ENCODE measurements around the gene CLMP. TPM values are rescaled to one million over a fixed set of nuclear protein-coding genes. Genes with fewer than 3 reads are reported as not detected.
A peak's percentile ranks its signal among the peaks of the same experiment; 100 is the strongest.

Gene CLMP
- total and polyA plus RNA-seq, 9 of the 15 experiments (the other 6 are each of a cell fraction or from before 2014, with no cell fraction given): 0.02 to 0.15 (median 0.03) TPM; not detected in 6

DNA sequence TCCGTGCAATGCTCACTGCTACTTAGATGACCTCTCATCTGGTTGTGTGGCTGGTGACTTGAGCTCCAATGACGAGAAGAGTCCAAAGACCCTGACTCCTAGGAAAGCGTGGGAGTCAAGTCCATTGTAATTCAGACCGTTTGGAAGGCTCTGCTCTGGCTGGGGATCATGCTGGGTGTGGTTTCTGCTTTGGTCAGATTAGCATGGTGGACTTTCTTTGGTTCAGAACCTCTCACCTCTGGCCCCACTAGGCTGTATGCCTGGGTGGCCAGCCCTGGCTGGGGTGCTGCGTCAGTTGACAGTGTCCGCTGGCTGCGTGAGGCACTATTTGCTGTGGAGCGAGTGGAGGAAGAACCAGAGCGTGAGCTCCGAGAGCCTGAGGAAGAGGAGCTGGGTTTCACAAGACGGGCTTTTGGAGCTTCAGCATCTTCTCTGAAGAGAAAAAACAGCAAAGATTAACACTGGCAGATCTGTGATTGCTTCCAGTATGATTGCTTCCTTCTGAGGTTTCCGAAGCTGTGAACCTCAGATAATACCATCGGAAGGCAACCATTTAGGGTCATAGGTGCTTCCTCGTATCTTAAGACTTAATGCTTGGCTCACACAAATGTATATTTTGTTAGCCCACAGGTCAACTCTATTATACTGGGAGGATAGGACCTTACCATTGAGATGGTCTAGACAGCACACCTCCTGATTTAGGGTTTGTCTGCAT, 121.5 kb downstream of the CLMP start:
- peak; percentile 92 for FAIRE-seq
- no peak overlapping the region for H3K27ac ChIP-seq (ENCODE audit: extremely low read depth, low read depth, low read length)
- intact Hi-C loops (cut with micrococcal nuclease) (no loop called here), in situ Hi-C loops (cut with MboI) (no loop called here)
- DNase-seq (ENCODE audit: extremely low read depth in 1 of 4, low spot score in 3 of 4): peak in 3 of 4 experiments; percentile 26 to 78 (median 56)
- no peaks in the 10 kb centered on the region for H3K27me3 ChIP-seq (ENCODE audit: control insufficient read depth in 2 of 2, insufficient read depth in 2 of 2, low read length in 2 of 2)
- no peaks in the 10 kb centered on the region for H3K9me1 ChIP-seq (ENCODE audit: control insufficient read depth, insufficient read depth, low read length)
- ATAC-seq: peak; percentile 92
- H3K36me3 ChIP-seq (ENCODE audit: control insufficient read depth, insufficient read depth, low read length): no peaks in the 10 kb centered on the region
- ChIA-PET CTCF (ENCODE audit: low intra/inter-chr PET ratio) (no interaction called here), POLR2A (interaction anchor here (1.1 to 2.9 kb wide), 3 partner anchors 9 to 20 kb away, joined by 3 to 20 read pairs (median 4); partner anchors contain the start of gene HSPA8)
- no peaks in the 10 kb centered on the region for H3K79me2 ChIP-seq (ENCODE audit: control insufficient read depth, insufficient read depth, low read length)
- peaks cover 10 to 17% of the 10 kb centered on the region in 2 experiments for H3K4me1 ChIP-seq (replicated peaks in 1 of 2; ENCODE audit: control insufficient read depth in 2 of 2, insufficient read depth in 2 of 2, low read length in 2 of 2)
- no peak overlapping the region for H3K4me3 ChIP-seq
- peak overlapping the region in 1 of 2 experiments; percentile 86; a peak in 2 of 4 replicates for H3K9ac ChIP-seq (ENCODE audit: insufficient read depth in 1 of 2, low read depth in 2 of 2, low read length in 2 of 2)
- peak overlapping the region; percentile 44 for H3K4me2 ChIP-seq (ENCODE audit: insufficient read depth, low read length)
- no TSS peak for BruUV-seq (replicated peaks)
- no peaks in the 10 kb centered on the region for H3K9me3 ChIP-seq (replicated peaks; ENCODE audit: control insufficient read depth, insufficient read depth, low read depth, low read length)
- H2AFZ ChIP-seq (ENCODE audit: low read depth, low read length): no peak overlapping the region
- under 1% methylated on average over 13 of the region's 14 CpGs for WGBS (ENCODE audit: insufficient coverage, low coverage, missing lambda C conversion rate)
- peaks cover 13% of the 10 kb centered on the region; the same call in 1 of the 2 replicates for H4K20me1 ChIP-seq (replicated peaks; ENCODE audit: control insufficient read depth, insufficient read depth, low read length)
- TF ChIP-seq SOX6 (IDR thresholded peaks at IDR 0.05) (peak; percentile 59; the same call in 1 of the 2 replicates), NFIC (IDR thresholded peaks at IDR 0.05) (0 out of 2 replicates have a peak, but pooled peaks have one; percentile 18), NCOR1 (IDR thresholded peaks at IDR 0.05) (0 out of 2 replicates have a peak, but pooled peaks have one; percentile 20), ZKSCAN1 (IDR thresholded peaks at IDR 0.05; ENCODE audit: low read depth, low read length) (peak; percentile 24; the same call in 1 of the 2 replicates), RCOR1 (IDR thresholded peaks at IDR 0.05; ENCODE audit: borderline replicate concordance in 1 of 2, low read depth in 2 of 2, low read length in 2 of 2) (peak in 1 of 2 experiments; percentile 90; a peak in 3 of 4 replicates), TCF3 (CRISPR knock-in tag; IDR thresholded peaks at IDR 0.05) (peak; percentile 54), ZNF436 (CRISPR knock-in tag; IDR thresholded peaks at IDR 0.05) (no peak), TRIM24 (IDR thresholded peaks at IDR 0.05) (no peak), CBX2 (IDR thresholded peaks at IDR 0.05; ENCODE audit: insufficient read depth, low read length, poor library complexity, severe bottlenecking) (no peak), NR2C2 (CRISPR knock-in tag; IDR thresholded peaks at IDR 0.05) (no peak), NR2C2 (tag; IDR thresholded peaks at IDR 0.05) (peak; percentile 63), ZNF785 (CRISPR knock-in tag; IDR thresholded peaks at IDR 0.05) (no peak), SMARCE1 (IDR thresholded peaks at IDR 0.05) (0 out of 2 replicates have a peak, but pooled peaks have one; percentile 26), RBM22 (IDR thresholded peaks at IDR 0.05; ENCODE audit: low read depth, low read length, poor library complexity, severe bottlenecking) (no peak), KHSRP (IDR thresholded peaks at IDR 0.05) (no peak), KLF16 (IDR thresholded peaks at IDR 0.05) (0 out of 2 replicates have a peak, but pooled peaks have one; percentile 15), NRF1 (conservative IDR thresholded peaks at IDR 0.05 in 1 of 2, IDR thresholded peaks at IDR 0.05 in 1 of 2) (peak; percentile 30 to 39; a peak in 2 of 4 replicates), ZNF197 (CRISPR knock-in tag; IDR thresholded peaks at IDR 0.05; ENCODE audit: low read depth) (no peak), EGR1 (conservative IDR thresholded peaks at IDR 0.05) (peak; percentile 72), HDAC1 (IDR thresholded peaks at IDR 0.05) (peak in 1 of 2 experiments; percentile 31; a peak in 1 of 4 replicates)
- TF ChIP-seq, protein P1, sequence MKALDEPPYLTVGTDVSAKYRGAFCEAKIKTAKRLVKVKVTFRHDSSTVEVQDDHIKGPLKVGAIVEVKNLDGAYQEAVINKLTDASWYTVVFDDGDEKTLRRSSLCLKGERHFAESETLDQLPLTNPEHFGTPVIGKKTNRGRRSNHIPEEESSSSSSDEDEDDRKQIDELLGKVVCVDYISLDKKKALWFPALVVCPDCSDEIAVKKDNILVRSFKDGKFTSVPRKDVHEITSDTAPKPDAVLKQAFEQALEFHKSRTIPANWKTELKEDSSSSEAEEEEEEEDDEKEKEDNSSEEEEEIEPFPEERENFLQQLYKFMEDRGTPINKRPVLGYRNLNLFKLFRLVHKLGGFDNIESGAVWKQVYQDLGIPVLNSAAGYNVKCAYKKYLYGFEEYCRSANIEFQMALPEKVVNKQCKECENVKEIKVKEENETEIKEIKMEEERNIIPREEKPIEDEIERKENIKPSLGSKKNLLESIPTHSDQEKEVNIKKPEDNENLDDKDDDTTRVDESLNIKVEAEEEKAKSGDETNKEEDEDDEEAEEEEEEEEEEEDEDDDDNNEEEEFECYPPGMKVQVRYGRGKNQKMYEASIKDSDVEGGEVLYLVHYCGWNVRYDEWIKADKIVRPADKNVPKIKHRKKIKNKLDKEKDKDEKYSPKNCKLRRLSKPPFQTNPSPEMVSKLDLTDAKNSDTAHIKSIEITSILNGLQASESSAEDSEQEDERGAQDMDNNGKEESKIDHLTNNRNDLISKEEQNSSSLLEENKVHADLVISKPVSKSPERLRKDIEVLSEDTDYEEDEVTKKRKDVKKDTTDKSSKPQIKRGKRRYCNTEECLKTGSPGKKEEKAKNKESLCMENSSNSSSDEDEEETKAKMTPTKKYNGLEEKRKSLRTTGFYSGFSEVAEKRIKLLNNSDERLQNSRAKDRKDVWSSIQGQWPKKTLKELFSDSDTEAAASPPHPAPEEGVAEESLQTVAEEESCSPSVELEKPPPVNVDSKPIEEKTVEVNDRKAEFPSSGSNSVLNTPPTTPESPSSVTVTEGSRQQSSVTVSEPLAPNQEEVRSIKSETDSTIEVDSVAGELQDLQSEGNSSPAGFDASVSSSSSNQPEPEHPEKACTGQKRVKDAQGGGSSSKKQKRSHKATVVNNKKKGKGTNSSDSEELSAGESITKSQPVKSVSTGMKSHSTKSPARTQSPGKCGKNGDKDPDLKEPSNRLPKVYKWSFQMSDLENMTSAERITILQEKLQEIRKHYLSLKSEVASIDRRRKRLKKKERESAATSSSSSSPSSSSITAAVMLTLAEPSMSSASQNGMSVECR (CRISPR knock-in tag; IDR thresholded peaks at IDR 0.05): no peak

Measured in K562 (cell line).